HG03575 (cell line): ENCODE data around the gene KCNG1.
"Not testable (repeated sequence)": the region's sequence is repeated elsewhere in the genome, so short reads cannot be mapped to it uniquely, and the experiment has no call there.

Experiments used
- ATAC-seq: cut with Tn5 transposase; IDR thresholded peaks from one replicate; pipeline ENCODE4 v1.9.1; 2021; ENCODE audit not compliant: unreplicated experiment, insufficient number of reproducible peaks, low FRiP score; ENCODE audit errors: extremely low read depth

KCNG1 gene

GRCh38 chr20:50995506-50995905, 27.4 kb downstream of the KCNG1 start:
- ATAC-seq, result no peak

- no peak for ATAC-seq
Observed at GRCh38 chr20:50993876-50994275, 29.0 kb downstream of the KCNG1 start.

GRCh38 chr20:50992733-50993457, 30.0 kb downstream of the KCNG1 start:
- no peak for ATAC-seq

- ATAC-seq, result no peak
Observed at GRCh38 chr20:50992336-50992732, 30.6 kb downstream of the KCNG1 start.

GRCh38 chr20:50991076-50991475, 31.8 kb downstream of the KCNG1 start:
- ATAC-seq, result no peak

GRCh38 chr20:50987493-50988210, 35.3 kb downstream of the KCNG1 start:
- ATAC-seq, result no peak

GRCh38 chr20:50983321-50983720, 39.6 kb downstream of the KCNG1 start:
- no peak for ATAC-seq

GRCh38 chr20:50982363-50982762, 40.5 kb downstream of the KCNG1 start:
- ATAC-seq, result no peak

GRCh38 chr20:50981714-50982048, 41.2 kb downstream of the KCNG1 start:
- ATAC-seq, result no peak

GRCh38 chr20:50980851-50981713, 41.8 kb downstream of the KCNG1 start:
- no peak for ATAC-seq

- ATAC-seq, result no peak
Observed at GRCh38 chr20:50980071-50980681, 42.7 kb downstream of the KCNG1 start.

GRCh38 chr20:50978533-50978932, 44.4 kb downstream of the KCNG1 start:
- not testable (repeated sequence) for ATAC-seq

- ATAC-seq, result no peak
Observed at GRCh38 chr20:50977066-50978021, 45.6 kb downstream of the KCNG1 start.

- ATAC-seq, result no peak
Observed at GRCh38 chr20:50975701-50976330, 47.1 kb downstream of the KCNG1 start.

- no peak for ATAC-seq
Observed at GRCh38 chr20:50969912-50970311, 53.0 kb downstream of the KCNG1 start.

- no peak for ATAC-seq
Observed at GRCh38 chr20:50969435-50969834, 53.5 kb downstream of the KCNG1 start.

GRCh38 chr20:50968289-50968688, 54.6 kb downstream of the KCNG1 start:
- no peak for ATAC-seq

GRCh38 chr20:50967586-50967985, 55.3 kb downstream of the KCNG1 start:
- ATAC-seq, result no peak
